Measurements from ENCODE around the gene MYH7B.

Gene MYH7B

GRCh38 chr20:34990231-34990630, 34.6 kb downstream of the MYH7B start:
- FAIRE-seq (no peak), DNase-seq (ENCODE audit: insufficient read length, low spot score) (no peak)

DNA sequence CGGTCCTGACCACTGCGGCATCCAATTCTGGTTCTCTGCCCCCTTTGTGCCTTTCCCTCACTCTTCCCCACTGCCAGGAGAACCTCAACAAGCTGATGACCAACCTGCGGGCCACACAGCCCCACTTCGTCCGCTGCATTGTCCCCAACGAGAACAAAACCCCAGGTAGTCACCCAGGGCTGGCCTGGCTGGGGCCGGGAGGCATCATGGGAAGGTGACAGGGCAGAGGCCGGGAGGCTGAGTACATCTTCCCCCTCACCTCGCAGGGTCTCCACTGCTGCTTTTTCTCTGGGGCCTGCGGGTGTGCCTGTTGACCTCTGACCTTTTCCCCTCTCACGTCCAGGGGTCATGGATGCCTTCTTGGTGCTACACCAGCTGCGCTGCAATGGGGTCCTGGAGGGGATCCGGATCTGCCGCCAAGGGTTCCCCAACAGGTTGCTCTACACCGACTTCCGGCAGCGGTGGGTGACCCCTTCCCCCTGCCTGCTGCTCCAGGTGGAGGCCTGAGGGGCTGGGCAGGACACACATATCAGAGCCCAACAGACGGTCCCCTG, 35.1 kb downstream of the MYH7B start:
- FAIRE-seq (no peak), DNase-seq (ENCODE audit: insufficient read length, low spot score) (no peak)

DNA sequence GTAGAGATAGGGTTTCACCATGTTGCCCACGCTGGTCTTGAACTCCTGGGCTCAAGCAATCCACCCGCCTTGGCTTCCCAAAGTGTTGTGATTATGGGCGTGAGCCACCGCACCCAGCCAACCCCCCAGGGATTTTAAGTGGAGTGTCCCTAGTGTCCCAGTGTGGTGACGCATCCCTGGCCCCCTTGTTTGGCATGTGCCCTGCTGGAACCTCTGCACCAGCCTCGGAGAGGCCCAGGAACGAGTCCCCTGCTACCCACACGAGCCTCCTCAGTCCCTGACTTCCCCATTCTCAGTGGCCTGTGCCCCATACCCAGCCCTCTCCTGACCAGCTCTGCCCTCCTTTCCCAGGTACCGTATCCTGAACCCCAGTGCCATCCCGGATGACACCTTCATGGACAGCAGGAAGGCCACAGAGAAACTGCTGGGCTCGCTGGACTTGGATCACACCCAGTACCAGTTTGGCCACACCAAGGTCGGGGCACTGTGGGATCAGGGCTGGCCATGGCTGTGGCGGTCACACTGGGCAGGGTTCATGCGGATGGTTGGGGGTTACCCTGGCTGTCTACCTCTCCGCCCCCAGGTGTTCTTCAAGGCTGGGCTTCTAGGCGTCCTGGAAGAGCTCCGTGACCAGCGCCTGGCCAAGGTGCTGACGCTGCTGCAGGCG, 37.2 kb downstream of the MYH7B start:
- no peak for FAIRE-seq

DNA sequence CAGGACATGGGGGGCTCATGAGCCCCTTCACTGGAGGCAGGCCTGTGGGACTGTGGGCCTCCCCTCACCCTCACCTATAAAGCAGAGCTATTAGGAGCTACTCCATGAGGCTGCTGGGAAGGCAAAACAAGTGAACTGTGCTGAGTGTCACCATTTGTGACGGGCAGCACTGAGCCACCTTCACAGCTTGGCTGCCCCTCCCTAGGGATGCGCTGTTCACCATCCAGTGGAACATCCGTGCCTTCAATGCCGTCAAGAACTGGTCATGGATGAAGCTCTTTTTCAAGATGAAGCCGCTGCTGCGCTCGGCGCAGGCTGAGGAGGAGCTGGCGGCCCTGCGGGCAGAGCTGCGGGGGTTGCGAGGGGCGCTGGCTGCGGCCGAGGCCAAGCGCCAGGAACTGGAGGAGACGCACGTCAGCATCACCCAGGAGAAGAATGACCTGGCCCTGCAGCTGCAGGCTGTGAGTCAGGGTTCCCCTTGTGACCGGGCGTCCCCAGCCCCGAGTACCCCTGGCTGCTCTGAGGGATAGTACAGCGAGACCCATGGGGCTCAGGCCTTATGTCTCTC, 38.4 kb downstream of the MYH7B start:
- DNase-seq (ENCODE audit: insufficient read length, low spot score) (no peak), FAIRE-seq (no peak)

More for the DNA sequence above, 37.2 kb downstream of the MYH7B start:
- no peak for DNase-seq (ENCODE audit: insufficient read length, low spot score)

DNA sequence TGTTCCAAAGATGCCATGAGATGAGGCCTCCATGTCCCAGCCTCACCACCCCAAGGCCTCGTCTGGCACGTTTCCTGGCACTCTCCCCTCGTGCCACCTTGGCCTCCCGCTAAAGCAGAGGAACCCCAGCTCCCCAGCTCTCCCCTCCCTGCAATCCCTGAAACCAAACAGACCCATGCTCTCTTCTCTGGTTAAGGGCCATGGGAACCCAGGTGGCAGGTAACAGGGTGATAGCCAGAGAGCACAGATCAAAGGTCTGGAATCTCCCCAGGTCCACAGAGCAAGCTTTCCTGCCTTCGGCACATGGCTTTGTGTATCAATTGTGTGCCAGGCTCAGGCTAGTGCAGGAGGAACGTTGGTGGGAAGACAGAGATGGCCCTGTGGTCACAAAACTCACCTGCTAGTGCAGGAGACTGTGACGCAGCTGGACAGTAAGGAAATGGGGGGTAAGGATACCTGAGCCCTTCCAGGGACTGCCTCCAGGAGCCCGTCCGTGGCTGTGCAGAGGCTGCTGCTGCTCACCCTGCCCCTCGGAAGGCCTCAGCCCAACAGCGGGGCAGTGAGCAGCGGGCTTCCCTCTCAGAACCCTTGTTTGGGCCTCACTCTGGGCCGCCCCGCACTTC, 39.0 kb downstream of the MYH7B start:
- no peak for FAIRE-seq
- DNase-seq (ENCODE audit: insufficient read length, low spot score) = no peak

DNA sequence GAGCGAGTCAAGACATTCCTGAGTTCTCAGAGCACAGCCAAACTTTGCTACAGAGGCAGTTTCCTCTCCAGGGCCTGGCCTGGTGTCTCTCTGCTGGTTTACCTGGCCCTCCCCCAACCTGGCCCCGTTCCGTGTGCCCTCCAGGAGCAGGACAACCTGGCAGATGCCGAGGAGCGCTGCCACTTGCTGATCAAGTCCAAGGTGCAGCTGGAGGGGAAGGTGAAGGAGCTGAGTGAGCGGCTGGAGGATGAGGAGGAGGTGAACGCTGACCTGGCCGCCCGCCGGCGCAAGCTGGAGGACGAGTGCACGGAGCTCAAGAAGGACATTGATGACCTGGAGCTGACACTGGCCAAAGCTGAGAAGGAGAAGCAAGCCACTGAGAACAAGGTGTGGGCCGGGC, 39.5 kb downstream of the MYH7B start:
- FAIRE-seq = no peak
- no peak for DNase-seq (ENCODE audit: insufficient read length, low spot score)

GRCh38 chr20:34995696-34996095, 40.0 kb downstream of the MYH7B start:
- DNase-seq (ENCODE audit: insufficient read length, low spot score) (no peak), FAIRE-seq (no peak)

GRCh38 chr20:34996243-34997028, 40.8 kb downstream of the MYH7B start:
- no peak for DNase-seq (ENCODE audit: insufficient read length, low spot score)

GRCh38 chr20:34997131-34997561, 41.5 kb downstream of the MYH7B start:
- FAIRE-seq (no peak), DNase-seq (ENCODE audit: insufficient read length, low spot score) (no peak)

More at GRCh38 chr20:34996243-34997028, 40.8 kb downstream of the MYH7B start:
- no peak for FAIRE-seq

DNA sequence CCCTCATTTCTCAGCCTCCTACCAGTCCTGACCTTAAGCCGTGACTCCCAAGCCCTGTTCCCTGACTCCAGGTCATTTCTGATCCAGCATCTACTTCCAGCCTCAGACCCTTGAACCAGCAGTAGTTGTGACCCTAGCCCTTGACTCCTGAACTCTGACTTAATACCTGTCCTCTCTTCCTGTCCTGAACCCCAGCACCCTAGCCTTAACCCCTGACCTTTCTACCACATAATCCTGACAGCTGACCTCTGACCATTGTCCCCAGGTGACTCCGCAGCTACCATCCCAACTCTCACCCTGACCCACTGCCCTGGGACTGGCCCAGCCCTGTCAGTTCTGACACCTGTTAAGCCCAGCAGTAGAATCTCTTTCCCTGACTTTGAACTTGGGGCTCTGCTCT, 42.1 kb downstream of the MYH7B start:
- DNase-seq (ENCODE audit: insufficient read length, low spot score) = no peak
- FAIRE-seq = no peak

- no peak for FAIRE-seq
Observed at GRCh38 chr20:34998331-34998950, 42.8 kb downstream of the MYH7B start.

GRCh38 chr20:34999021-34999451, 43.4 kb downstream of the MYH7B start:
- FAIRE-seq (no peak), DNase-seq (ENCODE audit: insufficient read length, low spot score) (no peak)

More at GRCh38 chr20:34998331-34998950, 42.8 kb downstream of the MYH7B start:
- DNase-seq (ENCODE audit: insufficient read length, low spot score) = no peak

- DNase-seq (ENCODE audit: insufficient read length, low spot score) (no peak), FAIRE-seq (no peak)
Observed at GRCh38 chr20:34999782-35000181, 44.1 kb downstream of the MYH7B start.

- FAIRE-seq = no peak
- DNase-seq (ENCODE audit: insufficient read length, low spot score) = no peak
Observed at GRCh38 chr20:35000311-35000921, 44.7 kb downstream of the MYH7B start.

- DNase-seq (ENCODE audit: insufficient read length, low spot score) (no peak), FAIRE-seq (no peak)
Observed at GRCh38 chr20:35000922-35001595, 45.4 kb downstream of the MYH7B start.

GRCh38 chr20:35001596-35002362, 46.1 kb downstream of the MYH7B start:
- FAIRE-seq = no peak
- DNase-seq (ENCODE audit: insufficient read length, low spot score) = no peak

DNA sequence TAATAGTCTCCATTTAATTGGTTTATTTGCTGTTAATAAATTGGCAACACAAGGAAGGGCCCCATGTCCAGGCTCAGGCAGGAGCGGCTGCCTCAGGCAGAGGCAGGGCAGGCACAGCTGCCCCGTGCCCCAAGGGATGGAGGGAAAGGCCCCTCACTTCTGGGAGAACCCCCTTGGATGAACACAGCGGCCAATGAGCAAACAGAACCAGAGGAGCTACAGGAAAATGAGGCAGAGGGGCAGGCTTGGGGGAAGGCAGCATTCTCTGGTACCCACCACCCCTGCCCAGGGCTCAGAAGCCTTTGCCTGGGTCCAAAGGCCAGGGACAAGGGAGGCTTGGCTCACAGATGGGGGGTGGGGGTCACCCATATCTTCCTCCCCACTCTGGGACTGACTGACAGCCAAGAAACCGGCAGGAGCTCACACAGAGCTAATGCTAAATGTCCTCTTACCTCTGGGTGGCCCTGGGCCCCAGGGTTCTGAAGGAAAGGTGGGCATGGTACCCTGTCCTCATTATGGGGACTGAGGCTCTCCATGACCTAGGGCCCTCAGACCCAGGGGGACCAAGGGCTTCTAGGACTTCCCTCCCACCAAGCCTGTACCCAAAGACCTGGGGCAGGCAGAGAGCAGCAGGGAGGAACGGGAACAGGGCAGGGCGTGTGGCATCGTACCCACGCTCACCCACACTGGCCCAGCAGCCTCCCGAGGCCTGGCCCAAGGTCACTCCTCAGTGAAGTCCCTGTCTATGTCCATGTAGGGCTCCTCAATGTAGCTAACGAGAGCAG, 47.0 kb downstream of the MYH7B start:
- FAIRE-seq = no peak

More for the DNA sequence above, 47.0 kb downstream of the MYH7B start:
- no peak for DNase-seq (ENCODE audit: insufficient read length, low spot score)
